GM19035 (cell line): ENCODE measurements around the gene WRAP53.

Experiments used
- ATAC-seq: cut with Tn5 transposase; IDR thresholded peaks from one replicate; pipeline ENCODE4 v1.9.1; 2021; ENCODE audit not compliant: unreplicated experiment

WRAP53 gene

DNA sequence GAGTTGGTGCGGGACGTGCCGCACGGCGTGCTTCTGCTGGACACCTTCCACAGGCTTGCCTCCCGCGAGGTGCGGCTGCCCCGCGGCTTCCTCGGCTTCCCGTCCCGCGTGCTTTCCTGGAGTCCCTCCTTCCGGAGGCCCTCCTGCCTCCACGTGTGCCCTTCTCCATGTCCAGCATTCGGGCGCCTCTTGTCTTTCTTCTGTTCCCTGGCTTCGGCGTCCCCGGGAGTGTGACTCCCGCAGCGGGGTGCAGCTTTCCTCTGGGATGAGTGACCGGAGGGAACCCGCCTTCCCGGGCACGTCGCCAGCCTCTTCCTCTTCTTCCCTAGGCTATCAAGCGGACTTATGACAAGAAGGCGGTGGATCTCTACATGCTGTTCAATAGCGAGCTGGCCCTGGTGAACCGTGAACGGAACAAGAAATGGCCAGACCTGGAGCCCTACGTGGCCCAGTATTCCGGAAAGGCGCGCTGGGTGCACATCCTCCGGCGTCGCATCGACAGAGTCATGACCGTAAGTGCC is 52.3 kb downstream of the WRAP53 start:
- ATAC-seq, result no peak

DNA sequence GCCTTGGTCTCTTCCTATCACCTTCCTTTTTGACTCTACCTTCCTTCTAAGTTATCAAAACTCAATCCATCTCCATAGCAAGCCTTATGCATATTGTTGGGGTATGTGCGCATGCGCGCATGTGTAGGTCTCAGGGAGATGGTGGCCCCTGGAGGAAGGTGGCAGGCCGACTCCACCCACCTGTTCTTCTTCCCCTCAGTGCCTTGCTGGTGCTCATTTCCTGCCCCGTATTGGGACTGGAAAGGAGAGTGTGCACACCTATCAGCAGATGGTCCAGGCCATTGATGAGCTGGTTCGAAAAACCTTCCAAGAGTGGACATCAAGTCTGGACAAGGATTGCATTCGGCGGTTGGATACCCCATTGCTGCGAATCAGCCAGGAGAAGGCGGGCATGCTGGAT is 54.5 kb downstream of the WRAP53 start:
- no peak for ATAC-seq

DNA sequence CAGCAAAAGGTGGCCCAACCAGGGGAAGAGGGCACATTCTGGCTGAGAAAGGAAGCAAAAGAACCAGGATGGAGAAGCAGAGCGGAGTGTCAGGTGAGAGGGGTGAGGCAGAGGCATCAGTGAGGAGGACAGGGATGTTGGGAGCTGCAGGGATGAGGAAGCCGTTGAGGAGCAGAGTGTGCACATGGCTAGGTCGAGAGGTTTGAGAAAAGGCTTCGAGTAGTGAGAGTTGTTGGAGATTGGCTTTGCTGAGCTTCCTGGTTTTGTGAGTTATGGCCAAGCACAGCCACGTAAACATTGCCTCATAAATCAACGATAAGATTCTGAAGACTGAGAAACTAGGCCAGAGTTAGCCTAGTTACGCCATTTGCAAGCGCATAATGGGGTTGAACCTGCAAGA is 56.1 kb downstream of the WRAP53 start:
- no peak for ATAC-seq

DNA sequence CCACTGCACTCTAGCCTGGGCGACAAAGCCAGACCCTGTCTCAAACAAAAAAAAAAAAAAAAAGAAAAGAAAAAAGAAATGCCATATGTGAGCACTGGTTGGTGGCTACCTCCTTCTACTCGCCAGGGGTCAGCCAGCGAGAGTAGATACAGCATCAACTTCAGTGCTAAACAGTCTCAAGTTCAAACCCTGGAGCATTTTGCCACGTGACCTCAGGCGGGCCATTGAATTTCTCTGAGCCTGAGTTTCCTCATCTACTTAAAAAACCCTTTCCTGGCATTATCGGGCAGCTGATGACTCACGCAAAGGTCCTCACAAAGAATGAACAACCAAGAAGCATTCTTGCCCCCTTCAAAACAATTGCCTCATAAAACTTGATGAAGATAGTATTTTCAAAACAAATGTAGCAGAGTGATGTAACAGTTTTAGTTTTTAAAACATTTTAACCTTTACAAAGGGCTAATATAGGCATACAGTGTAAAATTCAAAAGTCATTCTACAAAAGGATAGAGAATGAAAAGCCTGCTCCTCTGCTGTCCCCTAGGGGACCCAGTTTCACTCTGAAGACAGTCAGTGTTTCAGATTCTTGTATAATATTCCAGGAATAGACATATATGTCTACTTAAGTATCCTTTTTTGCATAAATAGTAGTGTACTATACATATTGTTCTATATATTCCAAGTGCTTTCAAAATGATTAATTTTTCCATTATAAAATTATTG is 57.6 kb downstream of the WRAP53 start:
- ATAC-seq, result no peak

DNA sequence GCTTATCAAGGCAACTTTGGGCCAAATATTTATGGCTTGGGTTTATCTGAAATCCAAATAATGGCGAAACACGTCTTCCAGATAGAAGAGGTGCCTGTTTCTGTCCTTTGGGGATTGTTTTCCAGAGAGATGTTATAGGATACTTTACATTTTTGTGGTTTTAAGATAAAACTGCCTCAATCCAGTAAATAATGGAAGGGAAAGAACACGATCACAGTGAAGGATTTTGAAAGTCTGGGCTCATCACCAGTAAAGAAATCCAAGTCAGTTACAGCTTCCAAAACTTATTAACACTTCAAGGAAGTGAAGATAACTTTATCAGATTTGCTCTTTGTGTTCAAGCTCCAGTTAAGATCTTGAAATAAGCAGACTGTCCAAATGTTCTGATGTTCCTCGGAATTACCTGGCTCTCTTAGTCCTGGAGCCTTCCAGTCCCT is 59.4 kb downstream of the WRAP53 start:
- no peak for ATAC-seq

DNA sequence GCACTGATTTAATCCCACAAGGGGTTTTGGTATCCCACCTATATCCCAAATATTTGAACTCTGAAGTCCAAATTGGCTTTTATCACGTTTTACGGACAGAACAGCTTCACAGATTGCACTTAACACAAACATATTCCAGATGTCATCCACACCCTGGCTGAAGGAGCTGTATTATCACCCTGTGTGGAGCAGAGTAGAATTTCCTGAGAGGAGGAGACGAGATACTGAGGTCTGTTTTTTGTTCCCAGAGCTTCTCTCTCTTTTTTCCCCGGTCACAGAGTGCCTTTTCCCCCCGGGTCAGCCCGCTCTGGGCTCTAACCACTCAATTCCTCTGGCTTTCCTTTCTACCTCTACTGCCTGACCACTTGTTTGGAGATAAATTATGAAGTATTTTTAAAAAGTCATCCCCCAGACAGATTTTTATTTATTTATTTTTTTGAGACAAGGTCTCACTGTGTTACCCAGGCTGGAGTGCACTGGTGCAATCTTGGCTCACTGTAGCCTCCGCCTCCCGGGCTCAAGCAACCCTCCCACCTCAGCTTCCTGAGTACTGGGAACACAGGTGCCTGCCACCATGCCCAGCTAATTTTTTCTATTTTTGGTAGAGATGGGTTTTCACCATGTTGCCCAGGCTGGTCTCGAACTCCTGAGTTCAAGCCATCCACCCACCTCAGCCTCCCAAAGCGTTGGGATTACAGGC is 59.9 kb downstream of the WRAP53 start:
- ATAC-seq, result no peak

DNA sequence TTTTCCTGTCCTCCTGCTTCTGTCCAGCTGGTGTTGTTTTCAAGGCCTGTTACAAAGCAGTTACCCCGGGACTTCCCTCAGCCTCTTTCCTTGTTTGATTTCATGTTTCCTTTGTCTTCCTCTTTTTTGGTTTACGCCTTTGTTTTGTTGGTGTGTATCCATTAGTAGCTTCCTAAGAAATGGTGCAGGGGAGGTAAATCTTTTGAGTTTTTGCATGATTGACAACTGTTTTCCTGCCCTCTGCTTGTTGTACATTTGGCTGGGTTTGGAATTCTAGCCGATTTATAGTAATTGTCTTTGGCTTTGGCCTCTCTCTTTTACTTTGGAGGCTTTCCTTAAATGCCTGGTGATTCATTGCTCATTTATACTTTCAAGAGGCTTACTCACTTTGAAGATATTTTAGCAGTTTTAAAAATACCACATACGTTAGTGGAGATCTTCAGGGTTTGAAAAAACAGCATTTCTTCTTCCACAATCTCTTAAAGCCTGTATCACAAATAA is 62.1 kb downstream of the WRAP53 start:
- ATAC-seq, result no peak
